Gastroesophageal sphincter (tissue), 3 donors: ENCODE results near the gene EGFR.

Experiments used
- POLR2A ChIP-seq, 2 donors: fragments of 450-650 bp; IDR thresholded peaks; one replicate each; pipeline ENCODE4 v1.6.1; 2017; ENCODE audit warnings: antibody characterized with exemption in 2 of 2, mild to moderate bottlenecking in 2 of 2, moderate library complexity in 1 of 2
- POLR2AphosphoS5 ChIP-seq: sonication (generic); formaldehyde crosslinking; IDR thresholded peaks from one replicate; pipeline ENCODE4 v1.6.1; 2017; ENCODE audit warnings: antibody characterized with exemption
- TF ChIP-seq, protein P1 (sequence below), 4 experiments: fragments of 200-600 bp in 2 of 4; fragments of 450-650 bp in 2 of 4; sonication (generic) in 1 of 4; IDR thresholded peaks; one replicate each; pipeline ENCODE4 v1.5.1; 2017 to 2019; ENCODE audit warnings: antibody characterized with exemption in 4 of 4, mild to moderate bottlenecking in 2 of 4, moderate library complexity in 2 of 4

DNA sequence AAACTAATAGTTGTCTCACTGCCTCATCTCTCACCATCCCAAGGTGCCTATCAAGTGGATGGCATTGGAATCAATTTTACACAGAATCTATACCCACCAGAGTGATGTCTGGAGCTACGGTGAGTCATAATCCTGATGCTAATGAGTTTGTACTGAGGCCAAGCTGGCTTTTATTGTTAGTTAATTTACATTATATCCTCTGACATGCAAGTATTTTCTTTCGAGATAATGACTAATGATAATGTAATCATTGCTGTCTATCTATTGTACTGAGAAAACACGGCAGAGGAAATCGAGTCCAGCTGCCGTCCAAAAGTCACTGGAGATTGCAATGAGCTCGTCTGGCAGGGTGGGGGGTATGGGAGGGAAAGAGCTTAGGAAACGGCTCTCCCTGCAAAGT is 173.9 kb downstream of the EGFR start:
- TF ChIP-seq, protein P1, sequence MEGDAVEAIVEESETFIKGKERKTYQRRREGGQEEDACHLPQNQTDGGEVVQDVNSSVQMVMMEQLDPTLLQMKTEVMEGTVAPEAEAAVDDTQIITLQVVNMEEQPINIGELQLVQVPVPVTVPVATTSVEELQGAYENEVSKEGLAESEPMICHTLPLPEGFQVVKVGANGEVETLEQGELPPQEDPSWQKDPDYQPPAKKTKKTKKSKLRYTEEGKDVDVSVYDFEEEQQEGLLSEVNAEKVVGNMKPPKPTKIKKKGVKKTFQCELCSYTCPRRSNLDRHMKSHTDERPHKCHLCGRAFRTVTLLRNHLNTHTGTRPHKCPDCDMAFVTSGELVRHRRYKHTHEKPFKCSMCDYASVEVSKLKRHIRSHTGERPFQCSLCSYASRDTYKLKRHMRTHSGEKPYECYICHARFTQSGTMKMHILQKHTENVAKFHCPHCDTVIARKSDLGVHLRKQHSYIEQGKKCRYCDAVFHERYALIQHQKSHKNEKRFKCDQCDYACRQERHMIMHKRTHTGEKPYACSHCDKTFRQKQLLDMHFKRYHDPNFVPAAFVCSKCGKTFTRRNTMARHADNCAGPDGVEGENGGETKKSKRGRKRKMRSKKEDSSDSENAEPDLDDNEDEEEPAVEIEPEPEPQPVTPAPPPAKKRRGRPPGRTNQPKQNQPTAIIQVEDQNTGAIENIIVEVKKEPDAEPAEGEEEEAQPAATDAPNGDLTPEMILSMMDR (IDR thresholded peaks at IDR 0.05), result no peak
- no peak for TF ChIP-seq POLR2A (IDR thresholded peaks at IDR 0.05)
- TF ChIP-seq POLR2AphosphoS5, result no peak
